ENCODE measurements around the gene MYO15B.

MYO15B gene

GRCh38 chr17:75594499-75595283 lies 7.1 kb downstream of the MYO15B start:
- no peak for DNase-seq (ENCODE audit: low read depth)
- TF ChIP-seq, protein P1, sequence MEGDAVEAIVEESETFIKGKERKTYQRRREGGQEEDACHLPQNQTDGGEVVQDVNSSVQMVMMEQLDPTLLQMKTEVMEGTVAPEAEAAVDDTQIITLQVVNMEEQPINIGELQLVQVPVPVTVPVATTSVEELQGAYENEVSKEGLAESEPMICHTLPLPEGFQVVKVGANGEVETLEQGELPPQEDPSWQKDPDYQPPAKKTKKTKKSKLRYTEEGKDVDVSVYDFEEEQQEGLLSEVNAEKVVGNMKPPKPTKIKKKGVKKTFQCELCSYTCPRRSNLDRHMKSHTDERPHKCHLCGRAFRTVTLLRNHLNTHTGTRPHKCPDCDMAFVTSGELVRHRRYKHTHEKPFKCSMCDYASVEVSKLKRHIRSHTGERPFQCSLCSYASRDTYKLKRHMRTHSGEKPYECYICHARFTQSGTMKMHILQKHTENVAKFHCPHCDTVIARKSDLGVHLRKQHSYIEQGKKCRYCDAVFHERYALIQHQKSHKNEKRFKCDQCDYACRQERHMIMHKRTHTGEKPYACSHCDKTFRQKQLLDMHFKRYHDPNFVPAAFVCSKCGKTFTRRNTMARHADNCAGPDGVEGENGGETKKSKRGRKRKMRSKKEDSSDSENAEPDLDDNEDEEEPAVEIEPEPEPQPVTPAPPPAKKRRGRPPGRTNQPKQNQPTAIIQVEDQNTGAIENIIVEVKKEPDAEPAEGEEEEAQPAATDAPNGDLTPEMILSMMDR (IDR thresholded peaks at IDR 0.05; ENCODE audit: control insufficient read depth, insufficient read depth, low read depth, low read length, missing control alignments): no peak
- no peak overlapping the region for H3K4me3 ChIP-seq (ENCODE audit: control insufficient read depth, low read depth, low read length)

DNA sequence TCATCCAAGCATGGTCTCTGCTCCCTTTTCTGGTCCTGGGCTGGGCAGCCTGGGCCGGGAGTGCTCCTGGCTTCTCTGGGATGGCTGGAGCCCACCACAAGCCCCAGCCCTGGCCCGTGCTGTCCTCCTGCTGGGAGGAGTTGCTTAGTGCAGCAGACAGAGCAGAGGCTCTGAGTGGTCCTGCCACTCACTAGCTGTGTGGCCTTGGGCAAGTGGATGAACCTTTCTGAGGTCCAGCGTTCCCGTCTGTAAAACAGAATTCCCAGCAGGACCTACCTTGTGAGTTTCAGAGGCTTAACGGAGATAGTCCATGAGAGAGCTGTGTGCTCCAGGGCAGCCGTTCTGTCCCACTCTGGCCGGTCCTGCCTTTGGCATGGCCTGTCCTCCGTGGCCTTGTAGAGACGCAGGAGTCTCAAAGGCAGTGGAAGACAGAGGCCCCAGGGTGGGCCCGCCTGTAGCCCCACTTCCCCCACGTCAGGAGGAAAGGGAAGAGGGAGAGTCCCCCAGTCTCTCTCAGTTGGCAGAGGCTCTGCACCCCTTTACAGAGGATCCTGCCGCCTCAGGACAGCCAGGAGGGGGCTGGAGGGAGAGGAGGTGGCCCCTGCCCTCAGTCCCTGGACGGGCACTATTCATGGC lies 7.8 kb downstream of the MYO15B start:
- TF ChIP-seq, protein P1 (IDR thresholded peaks at IDR 0.05; ENCODE audit: control insufficient read depth, insufficient read depth, low read depth, low read length, missing control alignments): no peak
- H3K4me3 ChIP-seq (ENCODE audit: control insufficient read depth, low read depth, low read length): no peak overlapping the region

DNA sequence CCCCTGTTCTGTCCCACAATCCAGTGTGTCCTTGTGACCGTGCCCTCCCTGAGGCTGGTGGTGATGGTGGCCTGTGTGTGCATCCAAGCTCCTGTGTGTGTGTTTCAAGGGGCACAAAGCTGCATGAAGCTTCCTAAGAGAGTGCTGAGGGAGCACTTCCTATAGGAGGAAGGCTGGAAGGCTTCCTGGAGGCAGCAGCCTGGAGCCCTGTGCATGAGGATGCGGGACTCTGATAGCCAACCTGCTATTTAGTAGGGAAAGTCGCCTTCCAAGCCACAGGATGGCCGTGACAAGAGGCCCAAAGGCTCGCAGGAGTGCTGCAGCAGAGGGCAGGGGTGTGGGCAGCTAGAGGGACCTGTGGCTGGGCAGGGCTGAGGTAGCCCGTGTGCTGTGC lies 8.3 kb downstream of the MYO15B start:
- H3K4me3 ChIP-seq (ENCODE audit: control insufficient read depth, low read depth, low read length): no peak overlapping the region
- TF ChIP-seq, protein P1 (IDR thresholded peaks at IDR 0.05; ENCODE audit: control insufficient read depth, insufficient read depth, low read depth, low read length, missing control alignments): no peak
- DNase-seq (ENCODE audit: low read depth): no peak

More for the DNA sequence above, 7.8 kb downstream of the MYO15B start:
- DNase-seq (ENCODE audit: low read depth): no peak

- H3K4me3 ChIP-seq (ENCODE audit: control insufficient read depth, low read depth, low read length): no peak overlapping the region
- DNase-seq (ENCODE audit: low read depth): no peak
- TF ChIP-seq, protein P1 (IDR thresholded peaks at IDR 0.05; ENCODE audit: control insufficient read depth, insufficient read depth, low read depth, low read length, missing control alignments): no peak
These were observed 8.9 kb downstream of the MYO15B start for GRCh38 chr17:75596320-75597087.

DNA sequence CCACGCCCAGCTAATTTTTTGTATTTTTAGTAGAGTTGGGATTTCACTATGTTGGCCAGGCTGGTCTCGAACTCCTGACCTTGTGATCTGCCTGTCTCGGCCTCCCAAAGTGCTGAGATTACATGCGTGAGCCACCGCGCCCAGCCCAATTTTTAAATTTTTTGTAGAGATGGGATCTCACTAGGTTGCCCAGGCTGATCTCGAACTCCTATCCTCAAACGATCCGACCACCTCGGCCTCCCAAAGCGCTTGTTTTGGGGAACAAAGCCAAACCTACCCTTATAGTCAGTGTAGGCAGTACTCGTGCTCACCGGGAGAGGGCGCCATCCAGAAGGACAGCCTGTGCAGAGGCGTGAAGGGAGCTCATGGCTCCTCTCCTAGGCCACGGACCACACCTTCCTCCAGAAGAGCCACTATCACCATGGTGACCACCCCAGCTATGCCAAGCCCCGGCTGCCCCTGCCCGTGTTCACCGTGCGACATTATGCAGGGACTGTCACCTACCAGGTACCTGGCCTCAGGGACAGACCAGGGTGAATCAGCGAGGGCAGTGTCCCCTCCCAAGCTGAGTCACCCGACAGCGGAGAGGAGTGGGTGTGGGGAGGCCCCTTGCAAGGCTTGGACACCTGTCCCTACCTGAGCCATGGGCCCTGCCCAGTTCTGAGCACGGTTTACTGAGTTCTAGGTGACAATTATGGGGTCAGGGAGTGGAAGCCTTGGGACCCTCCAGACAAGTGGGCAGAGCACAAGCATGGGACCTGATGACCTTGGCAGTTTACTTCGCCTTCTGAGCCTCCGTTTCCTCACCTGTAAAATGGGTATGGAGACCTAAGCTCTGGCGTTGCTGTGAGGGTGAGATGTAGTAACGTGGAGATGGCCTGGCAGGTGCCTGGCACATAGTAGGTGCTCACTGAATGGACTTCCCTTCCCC lies 13.7 kb downstream of the MYO15B start:
- H3K4me3 ChIP-seq (ENCODE audit: control insufficient read depth, low read depth, low read length): no peak overlapping the region

More for the DNA sequence above, 13.7 kb downstream of the MYO15B start:
- no peak for DNase-seq (ENCODE audit: low read depth)
- TF ChIP-seq, protein P1 (IDR thresholded peaks at IDR 0.05; ENCODE audit: control insufficient read depth, insufficient read depth, low read depth, low read length, missing control alignments): peak; percentile 70

Data from AG09309 (cell line).